Stomach (tissue), 4 donors: ENCODE results near the gene DDX11.

Experiments
- POLR2A ChIP-seq, 4 donors: fragments of 450-650 bp; IDR thresholded peaks; one replicate each; pipeline ENCODE4 v1.6.1; 2016; ENCODE audit warnings: antibody characterized with exemption in 4 of 4, control low read depth in 2 of 4, mild to moderate bottlenecking in 1 of 4, moderate library complexity in 1 of 4
- POLR2AphosphoS5 ChIP-seq, 3 donors: sonication (generic); formaldehyde crosslinking; IDR thresholded peaks; one replicate each; pipeline ENCODE4 v1.6.1; 2016; ENCODE audit warnings: antibody characterized with exemption in 3 of 3
- TF ChIP-seq, protein P1 (sequence below), 7 experiments: fragments of 450-650 bp in 4 of 7; fragments of 200-600 bp in 3 of 7; sonication (generic) in 3 of 7; IDR thresholded peaks; one replicate each; pipeline ENCODE4 v1.5.1; 2016 to 2019; ENCODE audit warnings: antibody characterized with exemption in 7 of 7, control low read depth in 2 of 7, mild to moderate bottlenecking in 1 of 7

DNA sequence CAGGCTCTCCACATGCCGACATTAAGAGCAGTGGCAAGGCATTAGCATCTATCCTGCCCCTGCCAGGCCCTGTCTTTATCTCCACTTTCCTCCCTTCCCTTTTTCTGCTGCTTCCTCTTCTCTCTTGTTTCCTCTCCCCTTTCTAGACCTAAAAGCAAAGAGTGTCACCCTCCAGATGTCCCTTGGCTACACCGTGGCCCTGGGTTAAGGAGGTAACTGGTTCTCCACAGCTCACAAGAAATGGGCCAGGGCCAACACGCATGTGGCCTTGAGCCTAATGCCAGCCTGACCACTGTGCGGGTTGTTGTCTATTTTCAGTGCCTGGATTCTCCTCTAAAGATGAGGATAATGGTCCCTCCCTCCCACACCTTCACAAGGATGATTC, 41.7 kb upstream of the DDX11 start:
- TF ChIP-seq, protein P1, sequence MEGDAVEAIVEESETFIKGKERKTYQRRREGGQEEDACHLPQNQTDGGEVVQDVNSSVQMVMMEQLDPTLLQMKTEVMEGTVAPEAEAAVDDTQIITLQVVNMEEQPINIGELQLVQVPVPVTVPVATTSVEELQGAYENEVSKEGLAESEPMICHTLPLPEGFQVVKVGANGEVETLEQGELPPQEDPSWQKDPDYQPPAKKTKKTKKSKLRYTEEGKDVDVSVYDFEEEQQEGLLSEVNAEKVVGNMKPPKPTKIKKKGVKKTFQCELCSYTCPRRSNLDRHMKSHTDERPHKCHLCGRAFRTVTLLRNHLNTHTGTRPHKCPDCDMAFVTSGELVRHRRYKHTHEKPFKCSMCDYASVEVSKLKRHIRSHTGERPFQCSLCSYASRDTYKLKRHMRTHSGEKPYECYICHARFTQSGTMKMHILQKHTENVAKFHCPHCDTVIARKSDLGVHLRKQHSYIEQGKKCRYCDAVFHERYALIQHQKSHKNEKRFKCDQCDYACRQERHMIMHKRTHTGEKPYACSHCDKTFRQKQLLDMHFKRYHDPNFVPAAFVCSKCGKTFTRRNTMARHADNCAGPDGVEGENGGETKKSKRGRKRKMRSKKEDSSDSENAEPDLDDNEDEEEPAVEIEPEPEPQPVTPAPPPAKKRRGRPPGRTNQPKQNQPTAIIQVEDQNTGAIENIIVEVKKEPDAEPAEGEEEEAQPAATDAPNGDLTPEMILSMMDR (IDR thresholded peaks at IDR 0.05): no peak
- no peak for TF ChIP-seq POLR2AphosphoS5 (IDR thresholded peaks at IDR 0.05)
- no peak for TF ChIP-seq POLR2A (IDR thresholded peaks at IDR 0.05)
